ENCODE results near the gene BMPR2. TPM values are rescaled to one million over a fixed set of nuclear protein-coding genes. Genes with fewer than 3 reads are reported as not detected.

Gene BMPR2

Small RNA genes lying within 50 kb of the gene (small RNA-seq; reads per million reads assigned to genes)
- gene MTND4LP17 (ENCODE audit: low read depth) (not detected), gene RN7SL753P (ENCODE audit: low read depth) (not detected)

Measured in mesenchymal stem cell (in vitro differentiated cells and primary cell).